K562 (cell line): ENCODE data around the gene MAP3K13. TPM values are rescaled to one million over a fixed set of nuclear protein-coding genes. Genes with fewer than 3 reads are reported as not detected.

Experiments
- ATF3 ChIP-seq, 2 experiments: fragments of 450-650 bp in 1 of 2; sonication (generic) in 1 of 2; formaldehyde crosslinking in 1 of 2; IDR thresholded peaks in 1 of 2; conservative IDR thresholded peaks in 1 of 2; 2 replicates each; pipeline versions ENCODE4 v1.6.1 to v1.8.1; 2016 to 2023; ENCODE audit warnings: mild to moderate bottlenecking in 2 of 2, moderate library complexity in 2 of 2, inconsistent platforms in 1 of 2, missing genetic modification reagents in 1 of 2
- CBX2 ChIP-seq: fragments of 200-600 bp; sonication (generic); IDR thresholded peaks from one replicate; pipeline ENCODE4 v1.6.1; 2012; ENCODE audit warnings: mild to moderate bottlenecking, low read length, inconsistent platforms; ENCODE audit not compliant: insufficient read depth, poor library complexity, severe bottlenecking
- GABPB2 ChIP-seq: fragments of 250-450 bp; sonication (Bioruptor Pico); conservative IDR thresholded peaks from 2 replicates; pipeline ENCODE4 v1.5.1; 2021; ENCODE audit warnings: mild to moderate bottlenecking
- GATAD2A ChIP-seq: fragments of 450-650 bp; IDR thresholded peaks from 2 replicates; pipeline ENCODE4 v1.6.1; 2017
- MNT ChIP-seq, 2 experiments: fragments of 450-650 bp; conservative IDR thresholded peaks; 2 replicates each; pipeline ENCODE4 v1.6.1; 2017; ENCODE audit warnings: mild to moderate bottlenecking in 2 of 2, moderate library complexity in 2 of 2
- MYNN ChIP-seq, 2 experiments: sonication (generic); formaldehyde crosslinking in 1 of 2; IDR thresholded peaks; 2 replicates each; pipeline versions ENCODE4 v1.5.0 to v1.6.1; 2016 to 2020; ENCODE audit warnings: antibody characterized with exemption in 1 of 2, missing genetic modification reagents in 1 of 2
- NFXL1 ChIP-seq: fragments of 450-650 bp; formaldehyde crosslinking; IDR thresholded peaks from 2 replicates; pipeline ENCODE4 v1.4.0; 2021; ENCODE audit warnings: mild to moderate bottlenecking
- PATZ1 ChIP-seq: fragments of 250-450 bp; sonication (Bioruptor Pico); IDR thresholded peaks from 2 replicates; pipeline ENCODE4 v1.5.0; 2020; ENCODE audit warnings: mild to moderate bottlenecking, borderline replicate concordance
- RBFOX2 ChIP-seq: fragments of 200-400 bp; formaldehyde crosslinking; IDR thresholded peaks from 2 replicates; pipeline ENCODE4 v1.6.1; 2017; ENCODE audit warnings: low read depth, mild to moderate bottlenecking, low read length, moderate library complexity
- RBM17 ChIP-seq: fragments of 200-400 bp; formaldehyde crosslinking; IDR thresholded peaks from 2 replicates; pipeline ENCODE4 v1.6.1; 2017; ENCODE audit warnings: low read depth, mild to moderate bottlenecking, low read length, borderline replicate concordance
- SLC30A9 ChIP-seq: fragments of 250-450 bp; sonication (Bioruptor Pico); IDR thresholded peaks from 2 replicates; pipeline ENCODE4 v1.8.0; 2022; ENCODE audit warnings: mild to moderate bottlenecking, moderate library complexity
- SREBF1 ChIP-seq: fragments of 150-350 bp; IDR thresholded peaks from 2 replicates; pipeline ENCODE4 v1.6.1; 2014; ENCODE audit warnings: antibody characterized with exemption, low read depth, low read length, borderline replicate concordance
- TFAP4 ChIP-seq: sonication (generic); formaldehyde crosslinking; IDR thresholded peaks from 2 replicates; pipeline ENCODE4 v1.8.0; 2022; ENCODE audit warnings: missing genetic modification reagents, mild to moderate bottlenecking, moderate library complexity, borderline replicate concordance
- ZFP36 ChIP-seq: fragments of 150-350 bp; IDR thresholded peaks from 2 replicates; pipeline ENCODE4 v1.6.1; 2018; ENCODE audit warnings: low read length, low read depth; ENCODE audit not compliant: partially characterized antibody
- ZNF280A ChIP-seq: fragments of 450-650 bp; IDR thresholded peaks from 2 replicates; pipeline ENCODE4 v1.6.1; 2018; ENCODE audit warnings: mild to moderate bottlenecking, low read depth; ENCODE audit not compliant: partially characterized antibody
- ZNF395 ChIP-seq: fragments of 200-800 bp; sonication (Bioruptor generic); IDR thresholded peaks from 2 replicates; pipeline ENCODE4 v1.6.1; 2017; ENCODE audit warnings: missing genetic modification characterization, missing compliant biosample characterization
- ZNF75A ChIP-seq: fragments of 450-650 bp; formaldehyde crosslinking; IDR thresholded peaks from 2 replicates; pipeline ENCODE4 v1.4.0; 2020; ENCODE audit warnings: mild to moderate bottlenecking
- polyA plus RNA-seq, 8 experiments: library from polyadenylated mRNA; depleted of rRNA in 4 of 8; stranded (reverse) in 5 of 8; unstranded in 3 of 8; fragments of >200 nt; fragmentation: Nextera tagmentation in 2 of 8; fragmentation: Illumina TruSeq in 1 of 8; extraction: Ambion mirVana in 2 of 8; extraction: Trizol in 1 of 8; gene quantifications; 2 replicates each; pipeline versions ENCODE4 v1.2.1 to v1.2.3, GENCODE V29; 2011 to 2014; ENCODE audit warnings: inconsistent platforms in 1 of 8, missing spikeins in 1 of 8
- total RNA-seq, 7 experiments: library from RNA; depleted of rRNA in 6 of 7; stranded (reverse); fragments of >200 nt in 6 of 7; fragmentation: Illumina TruSeq in 2 of 7; extraction: Trizol in 2 of 7; gene quantifications; 2 replicates each; pipeline versions ENCODE4 v1.2.1 to v1.2.3, GENCODE V29; 2011 to 2021; ENCODE audit warnings: low replicate concordance in 1 of 7

The MAP3K13 gene
- total and polyA plus RNA-seq, 9 of the 15 experiments (the other 6 are each of a cell fraction or from before 2014, with no cell fraction given), result 0.04 to 0.32 (median 0.15) TPM; not detected in 2

GRCh38 chr3:185362850-185363661 lies at the start of gene MAP3K13 (continued):
- TF ChIP-seq MNT (conservative IDR thresholded peaks at IDR 0.05) (0 out of 4 replicates have a peak, but pooled peaks of 1 of the 2 experiments have one; percentile 8), SREBF1 (no peak), PATZ1 (CRISPR knock-in tag) (no peak), TFAP4 (CRISPR knock-in tag) (0 out of 2 replicates have a peak, but pooled peaks have one; percentile 13), CBX2 (no peak), GATAD2A (no peak), ZNF395 (CRISPR knock-in tag) (no peak), ZFP36 (no peak), SLC30A9 (CRISPR knock-in tag) (no peak), ATF3 (IDR thresholded peaks at IDR 0.05) (no peak), ATF3 (CRISPR knock-in tag; conservative IDR thresholded peaks at IDR 0.05) (no peak), MYNN (IDR thresholded peaks at IDR 0.05) (no peak), MYNN (CRISPR knock-in tag; IDR thresholded peaks at IDR 0.05) (no peak), ZNF280A (no peak), RBFOX2 (no peak), ZNF75A (CRISPR knock-in tag) (no peak), NFXL1 (CRISPR knock-in tag) (no peak), RBM17 (no peak), GABPB2 (CRISPR knock-in tag) (no peak)
